Measurements from ENCODE around the gene IPO9. TPM values are rescaled to one million over a fixed set of nuclear protein-coding genes. Genes with fewer than 3 reads are reported as not detected.

Gene IPO9
- total and polyA plus RNA-seq, 2 donors (not counting 1 experiment from before 2014, with no cell fraction given) = 28.4 to 29.2 TPM

DNA sequence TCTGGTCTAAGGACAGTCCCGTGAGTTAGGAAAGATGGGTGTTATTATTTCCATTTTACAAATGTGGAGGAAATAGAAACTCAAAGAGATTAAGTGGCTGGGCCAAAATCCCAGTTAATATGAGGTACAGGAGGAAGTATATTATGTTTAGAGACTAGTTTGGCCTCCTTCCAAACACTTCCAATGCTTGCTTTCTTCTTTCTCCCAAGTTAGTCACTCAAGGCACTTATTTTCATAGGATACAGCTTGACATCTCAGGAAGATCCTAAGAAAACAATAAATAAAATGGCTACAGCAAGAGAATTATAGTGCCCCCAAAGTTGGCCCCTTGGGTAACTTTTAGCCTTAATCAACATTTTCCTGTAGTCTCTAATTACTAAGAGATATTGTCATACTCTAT, 47.5 kb upstream of the IPO9 start:
- TF ChIP-seq, protein P1, sequence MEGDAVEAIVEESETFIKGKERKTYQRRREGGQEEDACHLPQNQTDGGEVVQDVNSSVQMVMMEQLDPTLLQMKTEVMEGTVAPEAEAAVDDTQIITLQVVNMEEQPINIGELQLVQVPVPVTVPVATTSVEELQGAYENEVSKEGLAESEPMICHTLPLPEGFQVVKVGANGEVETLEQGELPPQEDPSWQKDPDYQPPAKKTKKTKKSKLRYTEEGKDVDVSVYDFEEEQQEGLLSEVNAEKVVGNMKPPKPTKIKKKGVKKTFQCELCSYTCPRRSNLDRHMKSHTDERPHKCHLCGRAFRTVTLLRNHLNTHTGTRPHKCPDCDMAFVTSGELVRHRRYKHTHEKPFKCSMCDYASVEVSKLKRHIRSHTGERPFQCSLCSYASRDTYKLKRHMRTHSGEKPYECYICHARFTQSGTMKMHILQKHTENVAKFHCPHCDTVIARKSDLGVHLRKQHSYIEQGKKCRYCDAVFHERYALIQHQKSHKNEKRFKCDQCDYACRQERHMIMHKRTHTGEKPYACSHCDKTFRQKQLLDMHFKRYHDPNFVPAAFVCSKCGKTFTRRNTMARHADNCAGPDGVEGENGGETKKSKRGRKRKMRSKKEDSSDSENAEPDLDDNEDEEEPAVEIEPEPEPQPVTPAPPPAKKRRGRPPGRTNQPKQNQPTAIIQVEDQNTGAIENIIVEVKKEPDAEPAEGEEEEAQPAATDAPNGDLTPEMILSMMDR (conservative IDR thresholded peaks at IDR 0.05 in 1 of 2, IDR thresholded peaks at IDR 0.05 in 1 of 2; ENCODE audit: low read depth in 1 of 2, low read length in 2 of 2) = no peak
- no peak for TF ChIP-seq EZH2 (IDR thresholded peaks at IDR 0.05; ENCODE audit: low read length, missing control alignments)
- Histone ChIP-seq H3K27ac (ENCODE audit: insufficient read depth, low read length) (no peak overlapping the region), H3K36me3 (ENCODE audit: control insufficient read depth, insufficient read depth, low read length) (peaks cover 32% of the 10 kb centered on the region), H3K27me3 (ENCODE audit: control insufficient read depth, insufficient read depth, low read length) (no peaks in the 10 kb centered on the region), H3K9ac (ENCODE audit: insufficient read depth, low read length) (no peak overlapping the region), H2AFZ (ENCODE audit: low read length) (no peak overlapping the region), H3K9me3 (ENCODE audit: control insufficient read depth, insufficient read depth, low read depth, low read length) (no peaks in the 10 kb centered on the region), H3K4me2 (ENCODE audit: extremely low read depth, insufficient read depth, low read length) (no peak overlapping the region), H3K4me1 (ENCODE audit: control insufficient read depth, extremely low read depth, insufficient read depth, low read length) (peaks cover 4% of the 10 kb centered on the region), H3K79me2 (ENCODE audit: control insufficient read depth, insufficient read depth, low read length) (peaks cover 24% of the 10 kb centered on the region), H3K4me3 (replicated peaks in 1 of 4; ENCODE audit: control extremely low read depth in 1 of 4, insufficient read depth in 1 of 4, low read depth in 3 of 4, low read length in 4 of 4) (no peak overlapping the region), H4K20me1 (ENCODE audit: control insufficient read depth, extremely low read depth, insufficient read depth, low read length) (no peaks in the 10 kb centered on the region)
- peak; percentile 46 to 71 for DNase-seq (ENCODE audit: low read depth in 2 of 2)

DNA sequence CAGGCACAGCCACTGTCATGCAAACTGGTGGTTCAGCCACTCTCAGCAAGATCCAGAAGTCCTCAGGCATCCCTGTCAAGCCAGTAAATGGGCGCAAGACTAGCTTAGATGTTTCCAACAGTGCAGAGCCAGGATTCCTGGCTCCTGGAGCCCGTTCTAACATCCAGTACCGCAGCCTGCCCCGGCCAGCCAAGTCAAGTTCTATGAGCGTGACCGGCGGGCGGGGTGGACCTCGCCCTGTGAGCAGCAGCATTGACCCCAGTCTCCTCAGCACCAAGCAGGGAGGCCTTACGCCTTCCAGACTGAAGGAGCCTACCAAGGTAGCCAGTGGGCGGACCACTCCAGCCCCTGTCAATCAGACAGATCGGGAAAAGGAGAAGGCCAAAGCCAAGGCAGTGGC, 46.6 kb upstream of the IPO9 start:
- no peak overlapping the region for H3K27ac ChIP-seq (ENCODE audit: insufficient read depth, low read length)

GRCh38 chr1:201783058-201783457, 45.9 kb upstream of the IPO9 start:
- peak in 1 of 2 donors; percentile 53 for DNase-seq (ENCODE audit: low read depth in 2 of 2)
- Histone ChIP-seq H3K27ac (ENCODE audit: insufficient read depth, low read length) (no peak overlapping the region), H3K4me2 (ENCODE audit: extremely low read depth, insufficient read depth, low read length) (no peak overlapping the region), H4K20me1 (ENCODE audit: control insufficient read depth, extremely low read depth, insufficient read depth, low read length) (no peaks in the 10 kb centered on the region), H3K9ac (ENCODE audit: insufficient read depth, low read length) (no peak overlapping the region), H3K27me3 (ENCODE audit: control insufficient read depth, insufficient read depth, low read length) (no peaks in the 10 kb centered on the region), H2AFZ (ENCODE audit: low read length) (no peak overlapping the region), H3K9me3 (ENCODE audit: control insufficient read depth, insufficient read depth, low read depth, low read length) (no peaks in the 10 kb centered on the region), H3K4me3 (replicated peaks in 1 of 4; ENCODE audit: control extremely low read depth in 1 of 4, insufficient read depth in 1 of 4, low read depth in 3 of 4, low read length in 4 of 4) (no peak overlapping the region), H3K79me2 (ENCODE audit: control insufficient read depth, insufficient read depth, low read length) (peaks cover 24% of the 10 kb centered on the region), H3K36me3 (ENCODE audit: control insufficient read depth, insufficient read depth, low read length) (peaks cover 45% of the 10 kb centered on the region), H3K4me1 (ENCODE audit: control insufficient read depth, extremely low read depth, insufficient read depth, low read length) (peaks cover 4% of the 10 kb centered on the region)
- no peak for TF ChIP-seq EZH2 (IDR thresholded peaks at IDR 0.05; ENCODE audit: low read length, missing control alignments)
- TF ChIP-seq, protein P1 (conservative IDR thresholded peaks at IDR 0.05 in 1 of 2, IDR thresholded peaks at IDR 0.05 in 1 of 2; ENCODE audit: low read depth in 1 of 2, low read length in 2 of 2) = no peak

More for the DNA sequence above, 46.6 kb upstream of the IPO9 start:
- Histone ChIP-seq H3K4me2 (ENCODE audit: extremely low read depth, insufficient read depth, low read length) (no peak overlapping the region), H2AFZ (ENCODE audit: low read length) (no peak overlapping the region), H3K36me3 (ENCODE audit: control insufficient read depth, insufficient read depth, low read length) (peaks cover 39% of the 10 kb centered on the region), H3K4me1 (ENCODE audit: control insufficient read depth, extremely low read depth, insufficient read depth, low read length) (peaks cover 4% of the 10 kb centered on the region), H3K27me3 (ENCODE audit: control insufficient read depth, insufficient read depth, low read length) (no peaks in the 10 kb centered on the region), H3K4me3 (replicated peaks in 1 of 4; ENCODE audit: control extremely low read depth in 1 of 4, insufficient read depth in 1 of 4, low read depth in 3 of 4, low read length in 4 of 4) (no peak overlapping the region), H3K79me2 (ENCODE audit: control insufficient read depth, insufficient read depth, low read length) (peaks cover 23% of the 10 kb centered on the region), H3K9me3 (ENCODE audit: control insufficient read depth, insufficient read depth, low read depth, low read length) (no peaks in the 10 kb centered on the region), H3K9ac (ENCODE audit: insufficient read depth, low read length) (no peak overlapping the region), H4K20me1 (ENCODE audit: control insufficient read depth, extremely low read depth, insufficient read depth, low read length) (no peaks in the 10 kb centered on the region)
- no peak for DNase-seq (ENCODE audit: low read depth in 2 of 2)
- TF ChIP-seq EZH2 (IDR thresholded peaks at IDR 0.05; ENCODE audit: low read length, missing control alignments) = no peak
- TF ChIP-seq, protein P1 (conservative IDR thresholded peaks at IDR 0.05 in 1 of 2, IDR thresholded peaks at IDR 0.05 in 1 of 2; ENCODE audit: low read depth in 1 of 2, low read length in 2 of 2) = no peak
